IPS-NIHi7 (cell line): ENCODE results near the gene POU2F1.
A peak's percentile ranks its signal among the peaks of the same experiment; 100 is the strongest.

ENCODE experiments used
- DNase-seq: peaks from one replicate; pipeline ENCODE4 v3.0.0; 2012; ENCODE audit warnings: mixed read lengths; ENCODE audit errors: extremely low spot score

Gene POU2F1

DNA sequence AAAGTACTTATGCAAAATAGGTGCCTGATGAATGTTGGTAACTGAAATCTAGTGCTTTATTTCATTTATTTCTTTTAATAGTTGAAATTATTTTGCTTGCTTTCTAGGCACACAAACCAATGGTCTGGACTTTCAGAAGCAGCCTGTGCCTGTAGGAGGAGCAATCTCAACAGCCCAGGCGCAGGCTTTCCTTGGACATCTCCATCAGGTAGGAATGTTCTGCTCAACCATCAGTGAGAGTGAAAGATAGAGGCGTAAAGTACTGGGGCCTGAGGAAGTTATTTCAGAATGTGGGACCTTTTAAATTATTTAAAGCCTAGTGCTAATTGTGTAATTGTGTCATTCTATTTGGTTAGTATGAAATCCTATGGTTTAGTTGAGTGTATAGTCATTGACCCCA, 144.7 kb downstream of the POU2F1 start:
- DNase-seq = no peak

GRCh38 chr1:167367705-167368104, 147.0 kb downstream of the POU2F1 start:
- DNase-seq = no peak

DNA sequence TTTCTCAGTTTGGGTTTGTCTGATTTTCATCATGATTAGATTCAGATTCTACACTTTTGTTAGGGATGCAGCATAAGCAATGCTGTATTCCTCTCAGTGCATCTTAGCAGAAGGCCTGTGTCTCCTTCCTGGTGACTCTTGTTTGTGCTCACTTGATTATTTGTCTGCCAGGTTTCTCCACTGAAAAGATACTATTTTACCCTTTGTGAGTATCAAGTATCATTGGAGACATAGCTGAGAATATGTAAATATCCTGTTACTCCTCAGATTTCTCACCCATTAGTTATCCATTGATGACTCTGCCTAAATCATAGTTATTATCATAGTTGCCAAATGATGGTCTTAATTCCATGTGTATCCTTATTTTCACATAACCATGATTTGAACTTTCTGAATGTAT, 148.5 kb downstream of the POU2F1 start:
- DNase-seq = no peak

- no peak for DNase-seq
Measured at GRCh38 chr1:167369933-167370332, 149.2 kb downstream of the POU2F1 start.

GRCh38 chr1:167371030-167371429, 150.3 kb downstream of the POU2F1 start:
- DNase-seq = no peak

- DNase-seq = no peak
Measured at GRCh38 chr1:167373398-167373797, 152.7 kb downstream of the POU2F1 start.

- DNase-seq = peak; percentile 71
Measured at GRCh38 chr1:167373986-167374385, 153.3 kb downstream of the POU2F1 start.

DNA sequence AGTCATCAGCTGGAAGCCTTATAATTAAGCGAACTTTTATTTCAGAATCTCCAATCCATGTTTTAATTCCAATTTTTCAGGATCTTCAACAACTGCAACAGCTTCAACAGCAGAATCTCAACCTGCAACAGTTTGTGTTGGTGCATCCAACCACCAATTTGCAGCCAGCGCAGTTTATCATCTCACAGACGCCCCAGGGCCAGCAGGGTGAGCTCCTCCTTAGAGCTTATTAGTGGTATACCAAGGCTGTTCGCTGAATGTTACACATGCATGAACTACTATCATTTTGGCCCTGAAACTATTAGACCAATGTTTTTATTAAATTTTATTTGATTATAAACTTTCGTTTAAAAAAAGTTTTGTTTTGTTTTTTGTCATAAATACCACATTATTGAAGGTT, 155.3 kb downstream of the POU2F1 start:
- DNase-seq = no peak

DNA sequence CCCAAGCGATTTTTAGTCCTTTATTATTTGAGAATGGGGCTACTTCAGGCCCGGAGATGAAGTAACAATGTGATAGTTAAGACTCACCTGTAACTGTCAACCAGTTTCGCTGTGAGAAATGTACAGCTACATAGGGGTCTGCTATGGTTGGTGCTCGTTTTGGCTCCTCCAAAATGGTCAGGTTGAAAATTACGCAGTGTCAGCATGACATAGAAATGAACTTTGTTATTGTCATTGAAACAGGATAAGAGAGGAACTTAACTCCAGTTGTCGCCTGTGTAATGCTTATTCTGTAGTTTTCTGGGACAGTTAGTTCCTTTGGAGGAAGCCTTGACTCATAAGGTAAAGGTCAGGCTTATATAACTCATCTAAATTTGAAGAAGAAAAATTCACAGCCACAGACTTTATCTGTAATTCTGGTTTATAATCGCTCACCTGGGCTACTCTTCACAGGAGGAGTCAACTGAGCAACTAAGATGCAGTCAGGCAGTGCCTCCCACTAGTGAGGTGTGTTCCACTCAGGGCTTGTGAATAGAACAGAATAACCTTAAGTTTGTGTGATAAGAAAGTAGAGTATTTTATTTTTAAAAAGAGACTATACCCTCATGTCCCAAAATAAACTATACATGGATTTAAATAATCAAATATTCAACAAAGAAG, 166.7 kb downstream of the POU2F1 start:
- DNase-seq = no peak

DNA sequence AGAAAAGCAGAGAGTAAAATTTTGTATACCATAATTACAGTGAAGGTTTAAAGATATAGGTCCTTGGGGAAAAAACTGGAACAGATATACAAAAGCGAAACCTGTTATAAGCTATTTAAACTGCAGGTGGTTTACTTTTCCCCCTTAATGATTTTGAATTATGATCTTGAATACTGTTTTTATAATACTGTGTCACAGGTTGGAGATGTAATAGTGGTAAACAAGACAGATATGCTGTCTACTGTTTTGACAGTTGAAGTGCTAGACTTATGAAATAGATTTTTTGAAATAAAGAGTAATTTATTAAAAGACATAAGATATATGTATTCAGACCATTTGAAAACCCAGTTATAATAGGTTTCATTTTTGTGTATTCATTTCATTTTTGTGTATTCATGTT, 168.3 kb downstream of the POU2F1 start:
- DNase-seq = no peak

DNA sequence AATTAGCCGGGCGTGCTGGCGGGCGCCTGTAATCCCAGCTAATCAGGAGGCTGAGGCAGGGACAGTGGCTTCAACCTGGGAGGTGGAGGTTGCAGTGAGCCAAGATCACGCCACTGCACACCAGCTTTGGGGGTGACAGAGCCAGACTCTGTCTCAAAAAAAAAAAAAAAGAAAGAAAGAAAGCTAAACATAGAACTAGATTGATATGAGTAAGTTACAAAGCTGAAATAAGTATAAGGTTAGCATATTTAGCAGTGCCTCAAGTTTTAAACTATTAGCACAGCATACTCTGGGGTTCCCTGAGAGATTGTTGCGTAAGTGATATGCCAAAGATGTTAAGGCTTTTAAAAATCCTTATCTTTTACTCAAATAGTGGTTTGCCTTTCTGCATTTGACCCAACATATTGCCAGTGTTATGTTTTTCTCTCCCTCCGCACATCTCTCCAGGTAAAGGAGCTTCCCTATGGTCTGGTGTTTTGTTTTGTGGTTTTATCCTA, 171.6 kb downstream of the POU2F1 start:
- no peak for DNase-seq

- no peak for DNase-seq
Measured at GRCh38 chr1:167400359-167400953, 179.8 kb downstream of the POU2F1 start.

DNA sequence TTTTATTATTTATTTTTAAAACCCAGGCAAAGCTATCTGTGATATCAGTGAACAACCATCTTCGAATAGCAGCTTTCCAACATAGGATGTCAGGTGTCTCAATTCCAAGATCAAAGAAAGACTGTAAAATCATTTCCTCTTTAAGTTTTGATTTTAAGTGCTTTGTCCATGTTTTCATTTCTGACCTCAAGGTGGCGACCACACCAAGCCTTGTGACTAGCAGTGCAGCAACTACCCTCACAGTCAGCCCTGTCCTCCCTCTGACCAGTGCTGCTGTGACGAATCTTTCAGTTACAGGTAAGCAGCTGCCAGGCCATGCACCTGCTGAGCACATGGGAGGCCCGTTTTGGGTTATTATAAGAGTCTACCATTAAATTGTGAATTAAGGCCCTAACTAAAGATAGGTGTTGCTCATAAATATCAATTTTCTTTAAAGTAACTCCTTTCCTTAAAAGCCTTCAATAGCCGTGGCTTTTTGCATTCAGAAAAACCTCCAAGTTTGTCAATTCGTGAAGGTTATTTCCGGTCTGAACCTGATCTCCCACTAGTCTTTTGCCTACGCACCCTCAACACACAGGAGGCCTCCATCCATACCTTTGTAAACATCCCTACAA, 180.7 kb downstream of the POU2F1 start:
- peak; percentile 73 for DNase-seq

DNA sequence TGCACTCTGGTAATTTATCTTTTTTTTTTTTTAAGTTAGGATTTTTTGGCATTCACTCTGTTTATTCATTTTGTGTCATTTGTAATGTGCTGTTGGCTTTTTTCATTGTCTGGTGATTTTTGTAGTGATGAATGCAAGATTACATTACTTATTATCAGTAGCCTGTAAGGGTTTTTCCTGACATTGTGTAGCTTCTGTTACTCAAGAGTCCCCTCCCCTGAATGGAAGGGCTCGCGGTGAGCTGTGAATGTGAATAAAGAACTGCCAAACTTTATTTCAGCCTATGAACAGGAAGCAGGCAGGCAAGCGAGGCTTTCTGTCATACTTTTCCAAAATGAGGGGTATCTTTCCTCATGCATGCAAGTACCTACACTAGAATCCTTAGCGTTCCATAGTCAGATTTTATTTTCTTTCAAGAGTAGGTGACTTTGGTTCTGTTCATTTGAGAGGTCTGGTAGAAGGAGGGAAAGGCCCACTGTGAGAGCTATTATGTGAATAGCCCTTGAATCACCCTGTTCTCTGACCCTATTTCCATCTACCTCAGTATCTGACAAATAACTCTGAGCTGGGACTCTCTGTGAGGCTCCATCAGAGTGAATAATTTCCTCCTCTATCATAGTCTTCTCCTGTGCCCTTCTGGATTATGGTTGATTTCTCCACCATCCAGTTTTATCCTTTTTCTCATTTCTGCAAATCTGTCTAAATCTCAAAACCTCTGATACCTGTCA, 183.6 kb downstream of the POU2F1 start:
- no peak for DNase-seq

DNA sequence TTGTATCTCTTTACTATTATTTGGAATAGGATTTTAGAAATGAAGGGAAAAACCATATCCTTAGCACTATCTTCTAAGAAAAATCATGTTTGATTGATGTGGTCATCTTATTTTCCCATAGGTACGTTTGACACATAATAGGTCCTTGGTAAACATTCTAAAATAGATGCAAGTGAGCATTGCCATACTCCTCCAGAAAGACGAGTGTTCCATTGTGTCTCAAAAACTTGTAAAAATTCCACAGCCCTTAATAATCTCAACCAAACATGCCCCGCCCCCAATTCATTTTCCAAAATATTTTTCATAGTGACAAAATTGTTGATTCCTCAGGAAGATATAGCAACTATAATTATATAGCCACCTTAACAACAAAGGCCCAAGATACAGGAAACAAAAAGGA, 184.2 kb downstream of the POU2F1 start:
- no peak for DNase-seq

DNA sequence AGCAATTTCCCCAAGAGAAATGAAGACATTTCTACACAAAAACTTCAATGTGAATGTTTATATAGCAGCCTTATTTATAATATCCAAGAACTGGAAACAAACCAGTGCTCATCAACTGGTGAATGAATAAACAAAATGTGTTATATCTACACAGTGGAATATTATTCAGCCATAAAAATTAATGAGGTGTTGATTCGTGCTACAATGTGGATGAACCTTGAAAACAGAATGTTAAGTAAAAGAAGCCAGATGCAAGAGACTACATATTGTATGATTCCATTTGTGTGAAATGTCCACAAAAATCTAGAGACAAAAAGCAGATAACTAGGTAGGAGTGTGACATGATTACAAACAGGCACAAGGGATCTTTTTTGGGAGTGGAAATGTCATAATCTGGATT, 187.7 kb downstream of the POU2F1 start:
- DNase-seq = no peak

- peak; percentile 38 for DNase-seq
Measured at GRCh38 chr1:167409183-167409582, 188.5 kb downstream of the POU2F1 start.

DNA sequence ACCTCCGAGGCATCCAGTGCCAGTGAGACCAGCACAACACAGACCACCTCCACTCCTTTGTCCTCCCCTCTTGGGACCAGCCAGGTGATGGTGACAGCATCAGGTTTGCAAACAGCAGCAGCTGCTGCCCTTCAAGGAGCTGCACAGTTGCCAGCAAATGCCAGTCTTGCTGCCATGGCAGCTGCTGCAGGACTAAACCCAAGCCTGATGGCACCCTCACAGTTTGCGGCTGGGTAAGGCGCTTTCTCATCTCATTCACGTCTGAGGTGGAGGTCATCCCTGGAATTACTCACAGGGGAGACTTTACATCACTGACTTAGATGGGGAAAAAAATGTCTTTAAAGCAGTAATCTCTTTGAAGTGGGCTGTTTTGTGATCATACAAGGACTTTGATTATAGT, 191.4 kb downstream of the POU2F1 start:
- no peak for DNase-seq

DNA sequence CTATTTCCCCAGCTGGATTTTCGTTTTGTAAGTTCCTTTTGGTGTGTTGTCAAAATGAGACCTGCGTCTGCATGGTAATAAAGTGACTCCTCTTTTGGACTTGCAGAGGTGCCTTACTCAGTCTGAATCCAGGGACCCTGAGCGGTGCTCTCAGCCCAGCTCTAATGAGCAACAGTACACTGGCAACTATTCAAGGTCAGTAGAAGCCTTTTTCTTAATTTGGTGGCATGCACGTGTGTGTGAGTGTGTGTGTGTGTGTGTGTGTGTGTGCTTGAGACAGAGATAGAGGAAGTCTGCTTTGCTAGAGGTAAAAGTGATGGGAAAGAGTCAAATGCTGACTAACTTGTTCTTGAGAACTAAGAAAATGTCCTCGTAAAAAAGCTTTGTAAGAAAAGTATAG, 192.2 kb downstream of the POU2F1 start:
- DNase-seq = no peak

- DNase-seq = no peak
Measured at GRCh38 chr1:167413328-167413727, 192.6 kb downstream of the POU2F1 start.

- no peak for DNase-seq
Measured at GRCh38 chr1:167416506-167416905, 195.8 kb downstream of the POU2F1 start.

GRCh38 chr1:167418391-167418790, 197.7 kb downstream of the POU2F1 start:
- DNase-seq = no peak

GRCh38 chr1:167419245-167419644, 198.6 kb downstream of the POU2F1 start:
- DNase-seq = no peak
